Transverse colon (tissue), 4 donors: ENCODE data around the gene OR5B2. TPM values are rescaled to one million over a fixed set of nuclear protein-coding genes. Genes with fewer than 3 reads are reported as not detected.

Experiments used
- DNase-seq: peaks from one replicate; pipeline ENCODE4 v3.0.0-alpha.2; 2019
- H3K27ac ChIP-seq, 4 donors: fragments of 200-600 bp; sonication (generic); 2 replicates each; pipeline ENCODE4 v1.5.1; 2016 to 2018; ENCODE audit warnings: inconsistent platforms in 4 of 4
- H3K27me3 ChIP-seq: fragments of 200-600 bp; sonication (generic); 2 replicates; pipeline ENCODE4 v1.5.1; 2017; ENCODE audit warnings: inconsistent platforms
- H3K36me3 ChIP-seq, 4 donors: fragments of 200-600 bp; sonication (generic); 2 replicates each; pipeline ENCODE4 v1.5.1; 2017 to 2019; ENCODE audit warnings: inconsistent platforms in 4 of 4
- H3K4me1 ChIP-seq, 4 donors: fragments of 200-600 bp; sonication (generic); 2 replicates each; pipeline ENCODE4 v1.5.1; 2017 to 2020; ENCODE audit warnings: inconsistent platforms in 4 of 4
- H3K4me3 ChIP-seq, 4 donors: fragments of 200-600 bp; sonication (generic); 1 replicate in 1 of 4; 2 replicates in 3 of 4; pipeline versions ENCODE4 v1.5.1 to v1.6.1; 2017 to 2019; ENCODE audit warnings: inconsistent platforms in 4 of 4
- H3K9me3 ChIP-seq, 2 donors: fragments of 200-600 bp; sonication (generic); 2 replicates each; pipeline ENCODE4 v1.5.1; 2017 to 2019; ENCODE audit warnings: inconsistent platforms in 2 of 2
- CTCF ChIP-seq, 5 experiments: fragments of 200-600 bp in 3 of 5; fragments of 450-650 bp in 2 of 5; sonication (generic) in 3 of 5; IDR thresholded peaks; 1 replicate in 2 of 5; 2 replicates in 3 of 5; pipeline ENCODE4 v1.5.1; 2016 to 2017; ENCODE audit warnings: antibody characterized with exemption in 5 of 5, inconsistent platforms in 3 of 5, mild to moderate bottlenecking in 2 of 5, moderate library complexity in 1 of 5
- EP300 ChIP-seq: sonication (generic); formaldehyde crosslinking; IDR thresholded peaks from one replicate; pipeline ENCODE4 v1.6.1; 2017; ENCODE audit warnings: antibody characterized with exemption, low read depth
- POLR2A ChIP-seq: fragments of 450-650 bp; IDR thresholded peaks from one replicate; pipeline ENCODE4 v1.6.1; 2016; ENCODE audit warnings: antibody characterized with exemption, mild to moderate bottlenecking, moderate library complexity
- POLR2AphosphoS5 ChIP-seq, 3 donors: sonication (generic); formaldehyde crosslinking; IDR thresholded peaks; one replicate each; pipeline ENCODE4 v1.6.1; 2016; ENCODE audit warnings: antibody characterized with exemption in 3 of 3
- WGBS, 2 donors: methylation state at CpG; one replicate each; pipeline ENCODE4 v1.1.5; 2018; ENCODE audit warnings: low coverage in 1 of 2; 5-methylcytosine and 5-hydroxymethylcytosine counted together
- in situ Hi-C, 4 donors: fragments of 200-750 bp; cut with MboI; loops; one replicate each; pipeline versions ENCODE4 v1.15.0 to v1.15.1; 2017; ENCODE audit warnings: low sequenced_read_pairs in 3 of 4, low pct_ligation_motif_present in 1 of 4, low pct_unique_long_range_greater_than_20kb in 1 of 4
- intact Hi-C: fragments of 100-400 bp; cut with DNase I; formaldehyde crosslinking; loops from one replicate; pipeline ENCODE4 v1.15.1; 2023; ENCODE audit warnings: low total_unique reads
- total RNA-seq, 4 donors: library from RNA; depleted of rRNA; stranded (reverse); fragments of >200 nt; gene quantifications; one replicate each; pipeline ENCODE4 v1.1.0, GENCODE V29; 2016

The OR5B2 gene
- not detected for total RNA-seq

- Histone ChIP-seq H3K27ac (no peak within 1 kb of the TSS), H3K27me3 (no peaks in the 10 kb centered on the region), H3K9me3 (peaks cover 0 to 6% of the 10 kb centered on the region in 2 donors), H3K4me3 (no peak within 1 kb of the TSS), H3K36me3 (no peaks in the 10 kb centered on the region), H3K4me1 (no peaks in the 10 kb centered on the region)
- DNase-seq = no peak
- TF ChIP-seq POLR2A = no peak
- TF ChIP-seq EP300 = no peak
- TF ChIP-seq CTCF (IDR thresholded peaks at IDR 0.05) = no peak
- no peak for TF ChIP-seq POLR2AphosphoS5 (IDR thresholded peaks at IDR 0.05)
- WGBS, 2 donors = 75% methylated on average over 3 of the region's 3 CpGs; no CpG with 5 or more reads in 1 of the 2 donors
- in situ Hi-C loops (no loop called here), intact Hi-C loops (loop anchor here (1.0 kb wide), 1 partner anchor 33 kb away; no protein-coding TSS in a partner anchor)
Observed at GRCh38 chr11:58428021-58428420, at the start of gene OR5B2. Gene OR5B2 (minus strand): TSS chr11:58428121. CDS start chr11:58423261, 4,860 bp downstream.

- in situ Hi-C loops = no loop called here
- no peak overlapping the region for H3K27ac ChIP-seq
- no peak for DNase-seq
- H3K36me3 ChIP-seq = no peaks in the 10 kb centered on the region
- TF ChIP-seq CTCF (IDR thresholded peaks at IDR 0.05) = no peak
- no peak for TF ChIP-seq POLR2A
- TF ChIP-seq POLR2AphosphoS5 (IDR thresholded peaks at IDR 0.05) = no peak
- TF ChIP-seq EP300 = no peak
- peaks cover 23 to 25% of the 10 kb centered on the region in 2 donors for H3K9me3 ChIP-seq
- no peaks in the 10 kb centered on the region for H3K27me3 ChIP-seq
- H3K4me3 ChIP-seq = no peak overlapping the region
- intact Hi-C loops = no loop called here
- no peaks in the 10 kb centered on the region for H3K4me1 ChIP-seq
Observed at GRCh38 chr11:58471892-58472291, 44.0 kb upstream of the OR5B2 start.

- no peak overlapping the region for H3K27ac ChIP-seq
- no peaks in the 10 kb centered on the region for H3K27me3 ChIP-seq
- no peak overlapping the region for H3K4me3 ChIP-seq
- in situ Hi-C loops = no loop called here
- DNase-seq = no peak
- no peaks in the 10 kb centered on the region for H3K36me3 ChIP-seq
- intact Hi-C loops = no loop called here
- no peak for TF ChIP-seq CTCF (IDR thresholded peaks at IDR 0.05)
- no peak for TF ChIP-seq POLR2A
- no peak for TF ChIP-seq EP300
- no peak for TF ChIP-seq POLR2AphosphoS5 (IDR thresholded peaks at IDR 0.05)
- no peaks in the 10 kb centered on the region for H3K4me1 ChIP-seq
- peaks cover 8 to 12% of the 10 kb centered on the region in 2 donors for H3K9me3 ChIP-seq
- 85 to 100% methylated on average over 1 of the region's 1 CpG for WGBS, 2 donors
Observed at GRCh38 chr11:58466293-58466692, 38.4 kb upstream of the OR5B2 start.

- intact Hi-C loops (no loop called here), in situ Hi-C loops (no loop called here)
- Histone ChIP-seq H3K36me3 (no peaks in the 10 kb centered on the region), H3K4me1 (no peaks in the 10 kb centered on the region), H3K9me3 (peaks cover 2 to 6% of the 10 kb centered on the region in 2 donors), H3K27ac (no peak overlapping the region), H3K27me3 (no peaks in the 10 kb centered on the region), H3K4me3 (no peak overlapping the region)
- 26 to 52% methylated on average over 3 of the region's 3 CpGs for WGBS, 2 donors
- TF ChIP-seq CTCF (IDR thresholded peaks at IDR 0.05) (no peak), EP300 (no peak), POLR2A (no peak), POLR2AphosphoS5 (IDR thresholded peaks at IDR 0.05) (no peak)
- no peak for DNase-seq
Observed at GRCh38 chr11:58465690-58466089, 37.8 kb upstream of the OR5B2 start.
